HepG2 (cell line): ENCODE data around the gene CASTOR1. TPM values are rescaled to one million over a fixed set of nuclear protein-coding genes. Genes with fewer than 3 reads are reported as not detected.

Source experiments
- ATAC-seq: fragments of 200-7000 bp; cut with Tn5 transposase; 3 replicates; pipeline ENCODE4 v1.9.1; 2020; ENCODE audit warnings: mild to moderate bottlenecking, moderate library complexity
- BruUV-seq: library from RNA; stranded (reverse); fragments of 400-500 nt; replicated peaks from 2 replicates; lab custom pipeline; 2021; lab: Mats Ljungman, UMichigan
- CTCF ChIA-PET: fragments of 300-600 bp; formaldehyde crosslinking; extraction: SDS; loops from one replicate; lab custom pipeline; 2021; ENCODE audit warnings: low total read pairs, inconsistent platforms, low intra/inter-chr PET ratio; lab: Yijun Ruan, JAX
- POLR2A ChIA-PET: fragments of 350-600 bp; sonication (Branson Sonifier 250); formaldehyde crosslinking; loops from one replicate; lab custom pipeline; 2020; ENCODE audit warnings: antibody characterized with exemption, inconsistent platforms; lab: Yijun Ruan, JAX
- DNase-seq: peaks from one replicate; pipeline ENCODE4 v3.0.0-alpha.2; 2015; ENCODE audit warnings: low spot score
- FAIRE-seq: peaks from 3 replicates; lab custom pipeline; 2011; peaks lifted over from hg19 to GRCh38; lab: Jason Lieb, UNC
- H2AFZ ChIP-seq: one replicate; pipeline ENCODE4 v1.6.1; 2011; ENCODE audit warnings: low read length, inconsistent platforms
- H3K27ac ChIP-seq: fragments of 300-600 bp; 3 replicates; pipeline ENCODE4 v1.8.0; 2011; ENCODE audit warnings: mixed run types, mild to moderate bottlenecking, mixed read lengths, low read length, inconsistent platforms; ENCODE audit not compliant: insufficient read depth; ENCODE audit errors: extremely low read length
- H3K27me3 ChIP-seq, 2 experiments: fragments of 200-600 bp in 1 of 2; 2 replicates in 1 of 2; 3 replicates in 1 of 2; pipeline versions ENCODE4 v1.6.0 to v1.8.0; 2011; ENCODE audit warnings: low read length in 2 of 2, mild to moderate bottlenecking in 2 of 2, moderate library complexity in 2 of 2, inconsistent platforms in 1 of 2; ENCODE audit not compliant: insufficient read depth in 2 of 2, control insufficient read depth in 1 of 2
- H3K36me3 ChIP-seq, 2 experiments: fragments of 200-600 bp in 1 of 2; replicated peaks in 1 of 2; 2 replicates in 1 of 2; 3 replicates in 1 of 2; pipeline versions ENCODE4 v1.5.1 to v1.8.0; 2011; ENCODE audit warnings: low read length in 2 of 2, inconsistent platforms in 1 of 2; ENCODE audit not compliant: insufficient read depth in 2 of 2, control insufficient read depth in 1 of 2
- H3K4me1 ChIP-seq: 2 replicates; pipeline ENCODE4 v1.5.1; 2012; ENCODE audit warnings: low read length, inconsistent platforms; ENCODE audit not compliant: insufficient read depth
- H3K4me2 ChIP-seq: 2 replicates; pipeline ENCODE4 v1.6.0; 2011; ENCODE audit warnings: low read depth, low read length, inconsistent platforms
- H3K4me3 ChIP-seq, 3 experiments: fragments of 200-600 bp in 1 of 3; sonication (generic), shearing (Covaris generic) in 1 of 3; replicated peaks in 1 of 3; 2 replicates each; pipeline ENCODE4 v1.5.1; 2011 to 2016; ENCODE audit warnings: low read length in 3 of 3, inconsistent platforms in 2 of 3, low read depth in 2 of 3, mild to moderate bottlenecking in 2 of 3, control low read depth in 1 of 3, mixed read lengths in 1 of 3; ENCODE audit not compliant: insufficient read depth in 1 of 3
- H3K79me2 ChIP-seq: one replicate; pipeline ENCODE4 v1.6.1; 2011; ENCODE audit warnings: low read length, inconsistent platforms; ENCODE audit not compliant: insufficient read depth
- H3K9ac ChIP-seq: 2 replicates; pipeline ENCODE4 v1.6.0; 2011; ENCODE audit warnings: mild to moderate bottlenecking, low read depth, low read length, inconsistent platforms; ENCODE audit not compliant: insufficient read depth
- H3K9me3 ChIP-seq: 2 replicates; pipeline ENCODE4 v1.5.1; 2012; ENCODE audit warnings: mild to moderate bottlenecking, low read length
- H4K20me1 ChIP-seq: 2 replicates; pipeline ENCODE4 v1.6.0; 2011; ENCODE audit warnings: inconsistent platforms, mild to moderate bottlenecking, low read length, moderate library complexity; ENCODE audit not compliant: insufficient read depth
- AHR ChIP-seq: IDR thresholded peaks from 2 replicates; pipeline ENCODE4 v1.6.1; 2018; ENCODE audit warnings: missing genetic modification reagents, missing compliant biosample characterization
- BRD4 ChIP-seq: sonication (generic); formaldehyde crosslinking; IDR thresholded peaks from 2 replicates; pipeline ENCODE4 v1.4.0; 2020; ENCODE audit warnings: missing genetic modification reagents
- CHCHD3 ChIP-seq: sonication (generic); formaldehyde crosslinking; IDR thresholded peaks from 2 replicates; pipeline ENCODE4 v1.8.0; 2022; ENCODE audit warnings: mild to moderate bottlenecking, missing genetic modification reagents, moderate library complexity
- EZH2 ChIP-seq: conservative IDR thresholded peaks from 2 replicates; pipeline ENCODE4 v1.6.1; 2012; ENCODE audit warnings: mild to moderate bottlenecking, low read depth, low read length, moderate library complexity
- HMG20A ChIP-seq: IDR thresholded peaks from 2 replicates; pipeline ENCODE4 v1.6.1; 2016; ENCODE audit warnings: borderline replicate concordance
- MLLT10 ChIP-seq: sonication (generic); formaldehyde crosslinking; IDR thresholded peaks from 2 replicates; pipeline ENCODE4 v1.4.0; 2020; ENCODE audit warnings: missing genetic modification reagents
- POLR2AphosphoS5 ChIP-seq: IDR thresholded peaks from 2 replicates; pipeline ENCODE4 v1.6.1; 2012; ENCODE audit warnings: low read depth, low read length
- RELA ChIP-seq: sonication (generic); formaldehyde crosslinking; IDR thresholded peaks from 2 replicates; pipeline ENCODE4 v1.4.0; 2020; ENCODE audit warnings: missing genetic modification reagents
- TCF7L2 ChIP-seq: IDR thresholded peaks from 2 replicates; pipeline ENCODE4 v1.6.1; 2011; ENCODE audit warnings: mild to moderate bottlenecking, low read depth, low read length, moderate library complexity
- XRCC5 ChIP-seq: fragments of 200-400 bp; formaldehyde crosslinking; optimal IDR thresholded peaks from 2 replicates; pipeline ENCODE3; 2017; ENCODE audit warnings: mild to moderate bottlenecking, low read length
- ZNF510 ChIP-seq: sonication (generic); formaldehyde crosslinking; IDR thresholded peaks from 2 replicates; pipeline ENCODE4 v1.4.0; 2020; ENCODE audit warnings: low read depth, mild to moderate bottlenecking, missing genetic modification reagents
- ZNF556 ChIP-seq: sonication (generic); formaldehyde crosslinking; IDR thresholded peaks from 2 replicates; pipeline ENCODE4 v1.4.0; 2020; ENCODE audit warnings: mild to moderate bottlenecking, missing genetic modification reagents, borderline replicate concordance
- ZNF720 ChIP-seq: sonication (generic); formaldehyde crosslinking; IDR thresholded peaks from 2 replicates; pipeline ENCODE4 v1.4.0; 2020; ENCODE audit warnings: missing genetic modification reagents
- ZNF777 ChIP-seq: sonication (generic); formaldehyde crosslinking; IDR thresholded peaks from 2 replicates; pipeline ENCODE4 v1.4.0; 2020; ENCODE audit warnings: missing genetic modification reagents
- ZNF780A ChIP-seq: sonication (generic); formaldehyde crosslinking; IDR thresholded peaks from 2 replicates; pipeline ENCODE4 v1.8.0; 2022; ENCODE audit warnings: mild to moderate bottlenecking, missing genetic modification reagents, moderate library complexity
- WGBS: methylation state at CpG from one replicate; pipeline ENCODE4 v1.1.6; 2017; ENCODE audit warnings: low lambda C conversion rate; 5-methylcytosine and 5-hydroxymethylcytosine counted together
- in situ Hi-C: cut with HindIII; loops from 2 replicates; pipeline ENCODE4 v1.10.0; 2017; ENCODE audit warnings: low pct_unique_long_range_greater_than_20kb; ENCODE audit not compliant: extremely low pct_ligation_motif_present
- intact Hi-C: fragments of 100-400 bp; cut with micrococcal nuclease; formaldehyde crosslinking; loops from one replicate; pipeline ENCODE4 v1.10.0; 2022; ENCODE audit not compliant: unreplicated experiment
- polyA plus RNA-seq, 8 experiments: library from polyadenylated mRNA; depleted of rRNA in 3 of 8; stranded (reverse) in 7 of 8; unstranded in 1 of 8; fragments of >200 nt; fragmentation: Illumina TruSeq in 4 of 8; extraction: Trizol in 4 of 8; gene quantifications; 2 replicates each; pipeline versions ENCODE4 v1.2.1 to v1.2.3, GENCODE V29; 2011 to 2016; ENCODE audit warnings: low read depth in 4 of 8, missing spikeins in 1 of 8, mixed read lengths in 1 of 8; ENCODE audit not compliant: insufficient read depth in 1 of 8
- total RNA-seq, 5 experiments: library from RNA; depleted of rRNA; stranded (reverse); fragments of >200 nt; fragmentation: Illumina TruSeq; extraction: Trizol; gene quantifications; 2 replicates each; pipeline ENCODE4 v1.2.3, GENCODE V29; 2016; ENCODE audit warnings: low read depth in 1 of 5
- TF ChIP-seq, protein P1 (sequence below): sonication (generic); formaldehyde crosslinking; IDR thresholded peaks from 2 replicates; pipeline ENCODE4 v1.4.0; 2020; ENCODE audit warnings: missing genetic modification reagents, borderline replicate concordance
- TF ChIP-seq, protein P2 (sequence below), 2 experiments: sonication (generic) in 1 of 2; formaldehyde crosslinking in 1 of 2; IDR thresholded peaks; 2 replicates each; pipeline versions ENCODE4 v1.6.1 to v1.9.0; 2014 to 2022; ENCODE audit warnings: antibody characterized with exemption in 1 of 2, borderline replicate concordance in 1 of 2, inconsistent platforms in 1 of 2, low read depth in 1 of 2, missing genetic modification reagents in 1 of 2
- TF ChIP-seq, protein P3 (sequence below): sonication (generic); formaldehyde crosslinking; IDR thresholded peaks from 2 replicates; pipeline ENCODE4 v1.8.0; 2022; ENCODE audit warnings: missing genetic modification reagents, mild to moderate bottlenecking, moderate library complexity, borderline replicate concordance

CASTOR1 gene
- total and polyA plus RNA-seq, 2 of the 13 experiments (the other 11 are each of a cell fraction or from before 2014, with no cell fraction given), result 2.6 to 4.4 TPM

DNA sequence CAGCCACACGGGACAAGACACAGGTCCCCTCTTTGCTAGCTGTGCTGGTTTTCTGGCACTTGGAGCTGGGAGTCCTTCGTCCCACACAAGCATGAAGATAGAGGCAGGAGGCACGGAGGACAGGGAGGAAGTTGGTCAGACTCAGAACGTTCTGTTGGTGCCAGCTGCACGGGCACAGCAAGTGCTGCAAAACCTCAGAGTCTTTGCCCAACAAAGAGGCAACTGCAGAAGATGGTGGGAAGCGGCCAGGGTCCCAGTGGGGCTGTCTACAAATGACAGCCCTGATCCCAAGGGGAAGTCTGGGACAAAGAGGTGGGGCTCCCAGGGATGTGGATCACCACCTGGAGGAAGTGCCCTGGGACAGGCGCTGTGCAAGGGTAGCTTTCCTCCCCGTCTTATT is 13.3 kb downstream of the CASTOR1 start:
- FAIRE-seq (no peak), ATAC-seq (no peak), DNase-seq (no peak)
- Histone ChIP-seq H3K9ac (no peak overlapping the region), H3K27ac (no peak overlapping the region), H3K79me2 (no peaks in the 10 kb centered on the region), H3K4me1 (peaks cover 11% of the 10 kb centered on the region; the same call in 1 of the 2 replicates), H3K4me3 (no peak overlapping the region), H3K27me3 (peaks cover 6 to 44% of the 10 kb centered on the region in 2 experiments), H3K36me3 (no peaks in the 10 kb centered on the region), H3K9me3 (no peaks in the 10 kb centered on the region), H3K4me2 (no peak overlapping the region), H4K20me1 (no peaks in the 10 kb centered on the region), H2AFZ (no peak overlapping the region)
- intact Hi-C loops, result no loop called here
- no TSS peak for BruUV-seq
- ChIA-PET CTCF (no interaction called here), POLR2A (no interaction called here)
- 60% methylated on average over 7 of the region's 8 CpGs for WGBS
- in situ Hi-C loops, result no loop called here
- TF ChIP-seq ZNF556 (CRISPR knock-in tag), result no peak
- TF ChIP-seq EZH2, result no peak
- TF ChIP-seq, protein P1, sequence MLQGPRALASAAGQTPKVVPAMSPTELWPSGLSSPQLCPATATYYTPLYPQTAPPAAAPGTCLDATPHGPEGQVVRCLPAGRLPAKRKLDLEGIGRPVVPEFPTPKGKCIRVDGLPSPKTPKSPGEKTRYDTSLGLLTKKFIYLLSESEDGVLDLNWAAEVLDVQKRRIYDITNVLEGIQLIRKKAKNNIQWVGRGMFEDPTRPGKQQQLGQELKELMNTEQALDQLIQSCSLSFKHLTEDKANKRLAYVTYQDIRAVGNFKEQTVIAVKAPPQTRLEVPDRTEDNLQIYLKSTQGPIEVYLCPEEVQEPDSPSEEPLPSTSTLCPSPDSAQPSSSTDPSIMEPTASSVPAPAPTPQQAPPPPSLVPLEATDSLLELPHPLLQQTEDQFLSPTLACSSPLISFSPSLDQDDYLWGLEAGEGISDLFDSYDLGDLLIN (CRISPR knock-in tag), result no peak
- TF ChIP-seq, protein P2, sequence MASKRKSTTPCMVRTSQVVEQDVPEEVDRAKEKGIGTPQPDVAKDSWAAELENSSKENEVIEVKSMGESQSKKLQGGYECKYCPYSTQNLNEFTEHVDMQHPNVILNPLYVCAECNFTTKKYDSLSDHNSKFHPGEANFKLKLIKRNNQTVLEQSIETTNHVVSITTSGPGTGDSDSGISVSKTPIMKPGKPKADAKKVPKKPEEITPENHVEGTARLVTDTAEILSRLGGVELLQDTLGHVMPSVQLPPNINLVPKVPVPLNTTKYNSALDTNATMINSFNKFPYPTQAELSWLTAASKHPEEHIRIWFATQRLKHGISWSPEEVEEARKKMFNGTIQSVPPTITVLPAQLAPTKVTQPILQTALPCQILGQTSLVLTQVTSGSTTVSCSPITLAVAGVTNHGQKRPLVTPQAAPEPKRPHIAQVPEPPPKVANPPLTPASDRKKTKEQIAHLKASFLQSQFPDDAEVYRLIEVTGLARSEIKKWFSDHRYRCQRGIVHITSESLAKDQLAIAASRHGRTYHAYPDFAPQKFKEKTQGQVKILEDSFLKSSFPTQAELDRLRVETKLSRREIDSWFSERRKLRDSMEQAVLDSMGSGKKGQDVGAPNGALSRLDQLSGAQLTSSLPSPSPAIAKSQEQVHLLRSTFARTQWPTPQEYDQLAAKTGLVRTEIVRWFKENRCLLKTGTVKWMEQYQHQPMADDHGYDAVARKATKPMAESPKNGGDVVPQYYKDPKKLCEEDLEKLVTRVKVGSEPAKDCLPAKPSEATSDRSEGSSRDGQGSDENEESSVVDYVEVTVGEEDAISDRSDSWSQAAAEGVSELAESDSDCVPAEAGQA (IDR thresholded peaks at IDR 0.05; ENCODE audit: low read depth), result no peak
- TF ChIP-seq, protein P2 (CRISPR knock-in tag; IDR thresholded peaks at IDR 0.05; ENCODE audit: borderline replicate concordance), result no peak
- TF ChIP-seq, protein P3, sequence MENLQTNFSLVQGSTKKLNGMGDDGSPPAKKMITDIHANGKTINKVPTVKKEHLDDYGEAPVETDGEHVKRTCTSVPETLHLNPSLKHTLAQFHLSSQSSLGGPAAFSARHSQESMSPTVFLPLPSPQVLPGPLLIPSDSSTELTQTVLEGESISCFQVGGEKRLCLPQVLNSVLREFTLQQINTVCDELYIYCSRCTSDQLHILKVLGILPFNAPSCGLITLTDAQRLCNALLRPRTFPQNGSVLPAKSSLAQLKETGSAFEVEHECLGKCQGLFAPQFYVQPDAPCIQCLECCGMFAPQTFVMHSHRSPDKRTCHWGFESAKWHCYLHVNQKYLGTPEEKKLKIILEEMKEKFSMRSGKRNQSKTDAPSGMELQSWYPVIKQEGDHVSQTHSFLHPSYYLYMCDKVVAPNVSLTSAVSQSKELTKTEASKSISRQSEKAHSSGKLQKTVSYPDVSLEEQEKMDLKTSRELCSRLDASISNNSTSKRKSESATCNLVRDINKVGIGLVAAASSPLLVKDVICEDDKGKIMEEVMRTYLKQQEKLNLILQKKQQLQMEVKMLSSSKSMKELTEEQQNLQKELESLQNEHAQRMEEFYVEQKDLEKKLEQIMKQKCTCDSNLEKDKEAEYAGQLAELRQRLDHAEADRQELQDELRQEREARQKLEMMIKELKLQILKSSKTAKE (CRISPR knock-in tag), result no peak
- no peak for TF ChIP-seq MLLT10
- TF ChIP-seq XRCC5, result no peak
- TF ChIP-seq ZNF510 (CRISPR knock-in tag), result no peak
- TF ChIP-seq POLR2AphosphoS5, result no peak
- no peak for TF ChIP-seq BRD4 (CRISPR knock-in tag)
- TF ChIP-seq ZNF720 (CRISPR knock-in tag), result no peak
- no peak for TF ChIP-seq TCF7L2
- TF ChIP-seq CHCHD3 (CRISPR knock-in tag), result no peak
- TF ChIP-seq ZNF777 (CRISPR knock-in tag), result no peak
- TF ChIP-seq RELA (CRISPR knock-in tag), result no peak
- TF ChIP-seq ZNF780A (CRISPR knock-in tag), result no peak
- no peak for TF ChIP-seq HMG20A (CRISPR knock-in tag)
- no peak for TF ChIP-seq AHR (CRISPR knock-in tag)
